ENCODE measurements around the gene LIN7A.
"Not testable (repeated sequence)": the region's sequence is repeated elsewhere in the genome, so short reads cannot be mapped to it uniquely, and the experiment has no call there.

The LIN7A gene

GRCh38 chr12:80924437-80924836 is 13.3 kb downstream of the LIN7A start:
- no peak for FAIRE-seq

GRCh38 chr12:80920006-80920405 is 17.7 kb downstream of the LIN7A start:
- DNase-seq (ENCODE audit: insufficient read length, low spot score) (no peak), FAIRE-seq (no peak)

More at GRCh38 chr12:80924437-80924836, 13.3 kb downstream of the LIN7A start:
- DNase-seq (ENCODE audit: insufficient read length, low spot score) = no peak

GRCh38 chr12:80917651-80918050 is 20.1 kb downstream of the LIN7A start:
- FAIRE-seq (no peak), DNase-seq (ENCODE audit: insufficient read length, low spot score) (no peak)

DNA sequence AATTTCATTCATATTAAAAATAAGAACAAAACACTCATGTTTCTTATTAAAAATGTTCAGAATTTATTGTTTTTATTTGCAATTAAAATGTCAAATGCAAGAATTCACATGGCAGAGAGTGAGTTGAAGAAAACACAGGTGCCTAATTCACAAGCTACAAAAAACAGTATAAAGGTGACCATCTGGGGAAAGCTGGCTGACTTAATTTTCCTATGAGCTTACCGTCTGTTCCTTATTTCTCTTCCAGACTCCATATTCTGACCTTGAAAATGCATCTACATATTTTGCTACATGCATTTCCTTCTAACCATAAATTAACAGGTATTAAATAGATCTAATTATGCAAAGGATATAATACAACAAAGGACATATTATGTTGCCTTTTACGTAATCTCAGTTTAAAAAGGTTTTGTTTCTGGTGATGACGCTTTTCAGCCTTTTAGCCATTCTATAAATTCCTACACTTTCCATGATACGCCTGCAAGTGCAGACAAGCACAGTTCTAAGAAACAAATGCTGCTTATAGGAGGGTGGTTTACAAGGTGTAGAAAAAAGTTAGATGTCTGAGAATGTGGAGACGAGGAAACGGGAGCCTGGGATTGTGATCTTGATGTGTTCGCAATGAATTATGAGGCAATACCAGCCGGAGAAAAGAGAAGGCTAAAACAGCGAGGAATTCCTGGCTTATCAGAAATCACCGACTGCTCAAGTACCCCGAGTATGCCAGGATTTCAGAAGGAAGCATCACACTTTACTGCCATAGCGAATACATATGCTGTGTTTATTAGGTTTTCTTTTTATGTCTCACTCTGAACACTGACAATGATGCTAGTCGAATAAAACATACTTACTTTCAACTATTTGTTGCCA is 24.6 kb downstream of the LIN7A start:
- DNase-seq (ENCODE audit: insufficient read length, low spot score) = no peak
- no peak for FAIRE-seq

- DNase-seq (ENCODE audit: insufficient read length, low spot score) (no peak), FAIRE-seq (no peak)
Measured at GRCh38 chr12:80909370-80909769, 28.4 kb downstream of the LIN7A start.

- no peak for FAIRE-seq
- DNase-seq (ENCODE audit: insufficient read length, low spot score) = no peak
Measured at GRCh38 chr12:80902711-80903110, 35.0 kb downstream of the LIN7A start.

GRCh38 chr12:80901661-80902060 is 36.1 kb downstream of the LIN7A start:
- no peak for DNase-seq (ENCODE audit: insufficient read length, low spot score)
- no peak for FAIRE-seq

- FAIRE-seq = no peak
- DNase-seq (ENCODE audit: insufficient read length, low spot score) = no peak
Measured at GRCh38 chr12:80895240-80895639, 42.5 kb downstream of the LIN7A start.

- DNase-seq (ENCODE audit: insufficient read length, low spot score) (no peak), FAIRE-seq (no peak)
Measured at GRCh38 chr12:80894179-80894578, 43.6 kb downstream of the LIN7A start.

DNA sequence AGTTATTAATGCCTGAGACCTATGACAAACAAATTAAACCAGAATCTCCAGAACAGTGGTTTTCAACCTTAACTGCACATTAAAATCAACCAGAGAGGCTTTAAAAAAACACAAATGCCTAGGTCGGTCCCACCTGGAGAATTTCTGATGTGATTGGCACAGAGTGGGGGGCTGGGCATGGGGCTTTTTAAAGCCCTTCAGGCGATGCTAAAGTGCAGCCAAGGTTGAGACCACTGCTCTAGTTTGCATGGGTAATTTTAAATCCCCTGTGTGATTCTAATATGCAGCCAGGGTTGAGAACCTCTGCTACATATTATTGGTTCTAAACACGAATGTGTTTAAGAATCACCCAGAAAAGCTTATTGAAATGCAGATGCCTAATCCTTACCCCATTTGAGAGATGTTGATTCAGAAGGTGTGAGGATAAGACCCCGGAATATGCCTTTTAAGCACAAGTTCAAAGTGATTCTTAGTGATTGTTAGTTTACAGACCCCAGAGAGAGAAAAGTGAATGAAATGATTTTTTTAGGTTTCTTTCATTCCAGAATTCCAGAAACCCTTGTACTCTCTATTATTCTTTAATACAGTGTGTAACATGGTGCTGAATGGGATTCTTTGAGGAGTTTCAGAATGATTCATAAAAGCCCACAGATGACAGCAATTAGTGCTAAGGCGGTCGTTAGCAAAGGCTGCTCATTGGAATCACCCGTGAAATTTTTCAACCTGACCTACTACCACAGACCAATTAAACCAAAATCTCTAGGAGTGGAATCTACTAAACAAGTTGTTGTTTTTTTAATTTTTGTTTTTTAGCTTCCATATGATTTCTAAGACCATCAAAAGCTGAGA is 44.9 kb downstream of the LIN7A start:
- DNase-seq (ENCODE audit: insufficient read length, low spot score) (no peak), FAIRE-seq (no peak)

GRCh38 chr12:80884651-80885050 is 53.1 kb downstream of the LIN7A start:
- no peak for FAIRE-seq
- no peak for DNase-seq (ENCODE audit: insufficient read length, low spot score)

GRCh38 chr12:80881106-80881505 is 56.6 kb downstream of the LIN7A start:
- FAIRE-seq (no peak), DNase-seq (ENCODE audit: insufficient read length, low spot score) (no peak)

GRCh38 chr12:80878452-80878851 is 59.3 kb downstream of the LIN7A start:
- not testable (repeated sequence) for DNase-seq (ENCODE audit: insufficient read length, low spot score); FAIRE-seq

DNA sequence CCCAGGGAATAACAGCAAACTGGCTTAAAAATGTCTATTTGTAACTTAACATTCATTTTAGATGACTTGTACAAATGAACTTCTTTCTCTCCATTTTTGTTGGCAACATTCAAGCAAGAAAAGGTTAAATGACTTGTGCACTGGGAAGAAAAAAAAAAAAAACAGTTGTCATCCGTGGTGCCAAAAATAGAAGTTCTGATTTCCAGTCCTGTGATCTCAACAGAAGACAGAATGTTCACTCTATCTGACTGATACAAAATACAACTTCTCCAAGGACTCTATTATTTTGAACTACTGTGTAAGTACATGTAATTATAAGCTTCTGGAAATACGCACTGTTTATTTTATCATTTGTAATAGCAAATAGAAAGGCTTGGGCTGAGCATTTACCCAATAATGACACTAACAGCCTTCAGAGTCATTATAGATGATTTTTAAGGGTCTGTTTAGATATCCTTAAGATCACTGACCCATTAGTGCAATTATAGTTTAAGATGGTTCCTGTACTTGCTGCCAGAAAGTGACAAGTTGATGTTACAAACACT is 59.9 kb downstream of the LIN7A start:
- FAIRE-seq (no peak), DNase-seq (ENCODE audit: insufficient read length, low spot score) (no peak)

DNA sequence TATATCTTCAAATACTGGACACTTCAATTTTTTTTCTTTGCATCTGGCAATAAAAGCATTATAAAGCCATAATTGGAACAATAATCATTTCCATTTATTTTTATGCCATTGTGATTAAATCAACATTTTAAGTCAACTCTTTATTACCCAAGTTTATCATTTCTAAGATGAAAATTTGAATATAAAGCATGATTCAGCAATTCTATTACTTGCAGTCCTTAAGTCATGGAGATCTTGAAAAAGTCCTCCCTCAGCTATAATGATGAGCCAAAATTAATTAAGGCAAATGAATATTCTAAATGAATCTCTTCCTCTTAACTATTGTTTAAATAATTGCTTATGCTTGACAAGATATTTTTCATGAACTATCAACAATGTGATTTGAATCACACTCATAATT is 65.7 kb downstream of the LIN7A start:
- FAIRE-seq (no peak), DNase-seq (ENCODE audit: insufficient read length, low spot score) (no peak)

DNA sequence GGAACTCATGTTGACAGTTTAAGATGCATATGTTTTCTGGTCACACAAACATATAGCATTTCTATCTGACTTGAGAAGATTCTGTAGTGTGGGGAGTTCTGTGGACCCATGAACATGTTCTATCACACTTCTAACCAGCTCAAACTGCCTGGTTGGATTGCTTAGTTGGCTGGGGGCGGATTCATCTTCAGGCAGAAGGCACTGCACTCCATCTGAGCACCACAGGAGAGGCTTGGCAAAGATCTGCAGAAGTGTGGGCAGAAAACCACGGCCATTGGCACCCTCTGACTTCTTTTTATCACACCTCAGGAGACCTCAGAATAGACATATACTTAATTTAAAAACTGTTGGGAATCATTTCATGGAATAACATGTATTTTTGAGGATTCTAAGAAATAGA is 68.5 kb downstream of the LIN7A start:
- DNase-seq (ENCODE audit: insufficient read length, low spot score) = no peak
- FAIRE-seq = no peak

GRCh38 chr12:80868576-80868975 is 69.2 kb downstream of the LIN7A start:
- DNase-seq (ENCODE audit: insufficient read length, low spot score) = no peak
- no peak for FAIRE-seq

DNA sequence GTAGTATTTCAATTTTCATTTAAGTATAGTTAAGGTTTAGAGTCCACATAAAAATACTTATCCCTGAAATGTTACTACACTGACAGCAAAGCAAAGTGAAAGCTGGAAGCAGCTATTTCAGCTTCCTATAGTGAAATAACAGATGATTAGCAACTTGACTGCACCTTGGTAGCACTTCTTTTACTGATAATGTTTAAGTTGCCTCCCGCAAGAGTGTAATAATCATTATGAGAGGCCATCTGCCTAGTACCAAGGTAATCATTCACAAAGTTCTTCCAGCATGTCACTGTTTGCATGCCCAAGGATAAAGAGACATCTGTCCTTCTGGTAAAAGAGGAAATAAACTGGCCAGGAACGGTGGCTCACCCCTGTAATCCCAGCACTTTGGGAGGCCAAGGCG is 69.8 kb downstream of the LIN7A start:
- DNase-seq (ENCODE audit: insufficient read length, low spot score) = no peak
- FAIRE-seq = no peak

DNA sequence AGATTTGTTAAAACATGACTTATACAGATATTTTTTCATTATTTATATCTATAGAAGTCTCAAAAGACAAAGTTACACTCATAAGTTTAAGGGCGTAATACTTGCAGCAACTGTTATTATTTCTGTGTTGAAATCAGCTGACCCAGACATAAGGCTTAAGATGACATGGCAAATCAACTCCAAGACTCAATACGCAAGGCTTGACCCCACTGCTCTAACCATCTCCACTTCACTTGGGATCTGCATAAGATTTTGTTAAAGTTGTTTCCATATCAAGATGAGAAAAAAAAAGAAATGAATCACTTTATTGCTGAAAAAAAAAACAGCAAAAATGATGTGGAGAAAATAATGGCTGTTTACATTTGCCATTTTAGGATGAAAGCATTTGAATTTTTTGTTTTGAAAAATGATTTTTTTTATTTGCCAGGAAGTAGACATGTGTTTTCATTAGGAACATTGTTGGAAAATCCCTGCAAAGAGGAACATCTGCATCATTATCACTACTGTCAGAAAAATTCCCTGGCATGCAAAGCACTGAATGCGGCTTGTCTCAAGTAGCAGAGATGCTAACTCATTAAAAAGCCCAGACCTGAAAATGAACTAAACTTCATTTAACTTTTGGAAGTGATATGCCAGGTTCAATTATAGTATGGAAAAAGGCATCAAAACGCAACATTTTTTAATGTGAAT is 73.5 kb downstream of the LIN7A start:
- DNase-seq (ENCODE audit: insufficient read length, low spot score) (no peak), FAIRE-seq (no peak)

GRCh38 chr12:80862531-80862930 is 75.2 kb downstream of the LIN7A start:
- no peak for FAIRE-seq
- DNase-seq (ENCODE audit: insufficient read length, low spot score) = no peak

All from GM19239 (cell line).